ENCODE results near the gene WDR91.

Gene WDR91

DNA sequence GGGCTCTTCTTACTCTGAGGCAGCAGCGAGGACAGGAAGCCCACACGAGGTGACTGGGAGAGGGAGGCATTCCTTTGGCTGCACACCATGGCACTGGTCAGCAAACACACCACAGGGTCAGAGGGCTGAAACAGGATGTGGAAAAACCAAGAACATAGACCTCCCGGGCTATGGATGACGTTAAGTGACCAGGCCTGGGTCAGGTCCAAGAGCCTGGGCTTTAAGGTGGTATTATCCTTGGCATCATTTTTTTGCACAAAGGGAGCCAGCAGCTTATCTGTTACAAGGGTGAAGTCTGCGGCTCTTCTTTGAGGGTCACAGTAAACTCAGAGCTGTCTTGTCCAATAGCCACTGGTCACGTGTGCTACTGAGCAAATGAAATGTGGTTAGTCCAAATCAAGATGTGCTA, 7.0 kb downstream of the WDR91 start:
- Histone ChIP-seq H2AFZ (ENCODE audit: insufficient read depth, low read length, poor library complexity) (no peak overlapping the region), H3K4me2 (ENCODE audit: low read length) (no peak overlapping the region), H3K18ac (ENCODE audit: low read length) (no peak overlapping the region), H3K79me1 (ENCODE audit: low read length) (peaks cover 6% of the 10 kb centered on the region), H2BK5ac (ENCODE audit: low read depth, low read length, poor library complexity) (no peak overlapping the region), H3K14ac (ENCODE audit: low read length) (no peak overlapping the region), H3K9ac (ENCODE audit: low read length) (no peak overlapping the region), H3K4me3 (ENCODE audit: low read depth, low read length) (no peak overlapping the region), H4K91ac (ENCODE audit: low read depth, low read length) (no peak overlapping the region), H3K9me3 (ENCODE audit: insufficient read depth, low read depth, low read length) (no peaks in the 10 kb centered on the region), H3K27ac (ENCODE audit: low read depth, low read length) (no peak overlapping the region), H3K4ac (ENCODE audit: low read depth, low read length) (no peak overlapping the region), H2BK12ac (ENCODE audit: low read length) (no peak overlapping the region), H4K8ac (ENCODE audit: low read depth, low read length) (no peak overlapping the region), H3K23ac (ENCODE audit: low read length) (no peak overlapping the region), H3K36me3 (ENCODE audit: control insufficient read depth in 1 of 2, insufficient read depth in 2 of 2, low read length in 2 of 2) (peaks cover 17 to 18% of the 10 kb centered on the region in 2 experiments), H3K27me3 (ENCODE audit: insufficient read depth, low read length) (no peaks in the 10 kb centered on the region), H2BK120ac (ENCODE audit: insufficient read depth, low read length, poor library complexity) (no peak overlapping the region), H3K4me1 (ENCODE audit: control insufficient read depth in 1 of 2, insufficient read depth in 2 of 2, low read length in 2 of 2) (peaks cover 20 to 24% of the 10 kb centered on the region in 2 experiments), H2AK5ac (ENCODE audit: low read length) (no peak overlapping the region), H4K12ac (ENCODE audit: low read depth, low read length) (no peak overlapping the region), H3K79me2 (ENCODE audit: control insufficient read depth, insufficient read depth, low read length, poor library complexity) (peaks cover 1% of the 10 kb centered on the region)
- DNase-seq: no peak
- WGBS (ENCODE audit: extremely low coverage, insufficient coverage, insufficient read length): no CpG with 5 or more reads among the region's 6 CpGs

DNA sequence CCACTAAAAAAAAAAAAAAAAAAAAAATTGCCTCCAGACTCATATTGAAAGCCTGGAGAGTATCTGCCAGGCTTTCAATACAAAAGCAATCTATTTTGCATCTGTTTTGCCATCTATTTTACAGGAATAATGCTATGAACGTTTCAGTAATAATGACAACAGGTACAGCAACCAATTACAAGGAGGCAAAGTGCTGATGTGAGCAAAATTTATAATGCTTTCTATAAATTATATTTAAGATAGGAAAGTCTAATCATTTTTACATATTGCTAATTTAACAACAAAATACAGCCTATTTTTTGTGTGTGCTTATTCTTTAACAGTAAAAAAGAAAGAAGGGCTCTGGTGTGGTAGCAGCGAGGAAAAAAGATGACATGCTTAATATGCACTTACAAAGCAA, 10.0 kb downstream of the WDR91 start:
- Histone ChIP-seq H3K4me1 (ENCODE audit: control insufficient read depth in 1 of 2, insufficient read depth in 2 of 2, low read length in 2 of 2) (peaks cover 3 to 8% of the 10 kb centered on the region in 2 experiments), H3K27me3 (ENCODE audit: insufficient read depth, low read length) (no peaks in the 10 kb centered on the region), H4K8ac (ENCODE audit: low read depth, low read length) (no peak overlapping the region), H3K18ac (ENCODE audit: low read length) (no peak overlapping the region), H2AK5ac (ENCODE audit: low read length) (no peak overlapping the region), H2AFZ (ENCODE audit: insufficient read depth, low read length, poor library complexity) (no peak overlapping the region), H3K79me2 (ENCODE audit: control insufficient read depth, insufficient read depth, low read length, poor library complexity) (no peaks in the 10 kb centered on the region), H3K4ac (ENCODE audit: low read depth, low read length) (no peak overlapping the region), H3K79me1 (ENCODE audit: low read length) (peaks cover 3% of the 10 kb centered on the region), H2BK12ac (ENCODE audit: low read length) (no peak overlapping the region), H3K9ac (ENCODE audit: low read length) (no peak overlapping the region), H3K4me3 (ENCODE audit: low read depth, low read length) (no peak overlapping the region), H4K12ac (ENCODE audit: low read depth, low read length) (no peak overlapping the region), H3K23ac (ENCODE audit: low read length) (no peak overlapping the region), H2BK5ac (ENCODE audit: low read depth, low read length, poor library complexity) (no peak overlapping the region), H3K14ac (ENCODE audit: low read length) (no peak overlapping the region), H4K91ac (ENCODE audit: low read depth, low read length) (no peak overlapping the region), H3K27ac (ENCODE audit: low read depth, low read length) (no peak overlapping the region), H3K4me2 (ENCODE audit: low read length) (no peak overlapping the region), H3K36me3 (ENCODE audit: control insufficient read depth in 1 of 2, insufficient read depth in 2 of 2, low read length in 2 of 2) (peaks cover 33 to 34% of the 10 kb centered on the region in 2 experiments), H3K9me3 (ENCODE audit: insufficient read depth, low read depth, low read length) (no peaks in the 10 kb centered on the region), H2BK120ac (ENCODE audit: insufficient read depth, low read length, poor library complexity) (no peak overlapping the region)
- no CpG with 5 or more reads among the region's 2 CpGs for WGBS (ENCODE audit: extremely low coverage, insufficient coverage, insufficient read length)
- no peak for DNase-seq

DNA sequence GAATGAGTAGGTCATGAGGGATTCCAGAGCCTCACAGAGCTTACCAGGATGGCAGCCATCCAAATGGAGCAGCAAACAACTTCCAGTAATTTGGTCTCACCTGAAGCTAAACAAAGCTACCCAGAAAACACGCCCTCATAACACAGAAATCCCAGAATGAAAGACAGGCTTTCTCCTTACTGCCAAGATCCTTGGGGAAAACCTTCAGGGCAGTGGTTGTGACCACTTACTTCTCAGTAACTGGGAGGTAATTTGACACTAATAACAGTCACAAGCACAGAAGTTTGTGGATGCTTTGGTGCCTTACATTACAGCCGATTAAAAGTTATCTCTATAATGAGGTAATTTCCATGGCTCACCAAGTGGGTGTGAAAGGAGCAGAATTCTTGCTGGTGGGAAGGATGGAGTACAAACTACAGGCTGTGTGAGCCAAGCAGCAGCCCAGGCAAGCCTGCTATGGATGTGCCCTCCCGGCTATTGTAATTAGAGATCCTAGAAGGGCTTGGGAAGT, 10.4 kb downstream of the WDR91 start:
- Histone ChIP-seq H4K12ac (ENCODE audit: low read depth, low read length) (no peak overlapping the region), H3K27ac (ENCODE audit: low read depth, low read length) (no peak overlapping the region), H3K79me1 (ENCODE audit: low read length) (peaks cover 3% of the 10 kb centered on the region), H3K27me3 (ENCODE audit: insufficient read depth, low read length) (no peaks in the 10 kb centered on the region), H3K9me3 (ENCODE audit: insufficient read depth, low read depth, low read length) (peaks cover 2% of the 10 kb centered on the region), H3K4me1 (ENCODE audit: control insufficient read depth in 1 of 2, insufficient read depth in 2 of 2, low read length in 2 of 2) (peaks cover 3 to 8% of the 10 kb centered on the region in 2 experiments), H2BK5ac (ENCODE audit: low read depth, low read length, poor library complexity) (no peak overlapping the region), H3K4me3 (ENCODE audit: low read depth, low read length) (no peak overlapping the region), H2BK120ac (ENCODE audit: insufficient read depth, low read length, poor library complexity) (no peak overlapping the region), H2AFZ (ENCODE audit: insufficient read depth, low read length, poor library complexity) (no peak overlapping the region), H3K18ac (ENCODE audit: low read length) (no peak overlapping the region), H3K4me2 (ENCODE audit: low read length) (no peak overlapping the region), H3K79me2 (ENCODE audit: control insufficient read depth, insufficient read depth, low read length, poor library complexity) (no peaks in the 10 kb centered on the region), H4K91ac (ENCODE audit: low read depth, low read length) (no peak overlapping the region), H4K8ac (ENCODE audit: low read depth, low read length) (no peak overlapping the region), H2BK12ac (ENCODE audit: low read length) (no peak overlapping the region), H3K23ac (ENCODE audit: low read length) (no peak overlapping the region), H3K9ac (ENCODE audit: low read length) (no peak overlapping the region), H3K14ac (ENCODE audit: low read length) (no peak overlapping the region), H3K4ac (ENCODE audit: low read depth, low read length) (no peak overlapping the region), H3K36me3 (ENCODE audit: control insufficient read depth in 1 of 2, insufficient read depth in 2 of 2, low read length in 2 of 2) (peaks cover 36 to 37% of the 10 kb centered on the region in 2 experiments), H2AK5ac (ENCODE audit: low read length) (no peak overlapping the region)
- no CpG with 5 or more reads among the region's 3 CpGs for WGBS (ENCODE audit: extremely low coverage, insufficient coverage, insufficient read length)
- no peak for DNase-seq

DNA sequence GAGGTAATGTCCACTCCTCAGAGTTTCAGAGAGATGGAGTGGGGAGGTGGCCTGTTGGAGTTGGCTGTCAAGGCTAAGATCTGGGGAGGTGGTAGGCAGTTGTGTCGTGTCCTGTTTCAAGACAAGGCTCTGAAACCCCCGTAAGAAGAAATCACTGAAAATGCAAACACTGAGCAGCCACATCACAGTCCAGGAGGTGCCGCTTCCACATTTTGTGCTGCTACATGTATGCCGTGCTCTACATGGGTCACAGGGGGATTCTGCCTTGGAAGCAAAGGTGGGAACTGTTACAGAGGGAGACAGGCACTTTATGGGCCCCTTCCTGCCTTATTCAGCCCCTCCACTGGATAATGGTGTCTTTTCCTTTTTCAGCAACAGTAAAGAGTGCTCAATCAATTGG, 11.9 kb downstream of the WDR91 start:
- WGBS (ENCODE audit: extremely low coverage, insufficient coverage, insufficient read length): no CpG with 5 or more reads among the region's 4 CpGs

More for the DNA sequence above, 11.9 kb downstream of the WDR91 start:
- H3K23ac ChIP-seq (ENCODE audit: low read length): no peak overlapping the region
- no peak overlapping the region for H3K4me3 ChIP-seq (ENCODE audit: low read depth, low read length)
- no peak overlapping the region for H2AFZ ChIP-seq (ENCODE audit: insufficient read depth, low read length, poor library complexity)
- DNase-seq: no peak
- no peaks in the 10 kb centered on the region for H3K79me2 ChIP-seq (ENCODE audit: control insufficient read depth, insufficient read depth, low read length, poor library complexity)
- peaks cover 3% of the 10 kb centered on the region for H3K79me1 ChIP-seq (ENCODE audit: low read length)
- H3K9me3 ChIP-seq (ENCODE audit: insufficient read depth, low read depth, low read length): peaks cover 2% of the 10 kb centered on the region
- no peak overlapping the region for H3K4ac ChIP-seq (ENCODE audit: low read depth, low read length)
- H3K4me2 ChIP-seq (ENCODE audit: low read length): no peak overlapping the region
- no peak overlapping the region for H2BK12ac ChIP-seq (ENCODE audit: low read length)
- H2BK120ac ChIP-seq (ENCODE audit: insufficient read depth, low read length, poor library complexity): no peak overlapping the region
- H3K27me3 ChIP-seq (ENCODE audit: insufficient read depth, low read length): no peaks in the 10 kb centered on the region
- H4K12ac ChIP-seq (ENCODE audit: low read depth, low read length): no peak overlapping the region
- no peak overlapping the region for H4K8ac ChIP-seq (ENCODE audit: low read depth, low read length)
- peaks cover 0 to 5% of the 10 kb centered on the region in 2 experiments for H3K4me1 ChIP-seq (ENCODE audit: control insufficient read depth in 1 of 2, insufficient read depth in 2 of 2, low read length in 2 of 2)
- H2AK5ac ChIP-seq (ENCODE audit: low read length): no peak overlapping the region
- H3K14ac ChIP-seq (ENCODE audit: low read length): no peak overlapping the region
- peaks cover 38 to 39% of the 10 kb centered on the region in 2 experiments for H3K36me3 ChIP-seq (ENCODE audit: control insufficient read depth in 1 of 2, insufficient read depth in 2 of 2, low read length in 2 of 2)
- H3K18ac ChIP-seq (ENCODE audit: low read length): no peak overlapping the region
- no peak overlapping the region for H2BK5ac ChIP-seq (ENCODE audit: low read depth, low read length, poor library complexity)
- H3K9ac ChIP-seq (ENCODE audit: low read length): no peak overlapping the region
- H4K91ac ChIP-seq (ENCODE audit: low read depth, low read length): no peak overlapping the region
- no peak overlapping the region for H3K27ac ChIP-seq (ENCODE audit: low read depth, low read length)

Data from trophoblast cell (in vitro differentiated cells and primary cell).